Measurements from ENCODE around the gene GET3.
"Not testable (repeated sequence)": the region's sequence is repeated elsewhere in the genome, so short reads cannot be mapped to it uniquely, and the experiment has no call there.

The GET3 gene

DNA sequence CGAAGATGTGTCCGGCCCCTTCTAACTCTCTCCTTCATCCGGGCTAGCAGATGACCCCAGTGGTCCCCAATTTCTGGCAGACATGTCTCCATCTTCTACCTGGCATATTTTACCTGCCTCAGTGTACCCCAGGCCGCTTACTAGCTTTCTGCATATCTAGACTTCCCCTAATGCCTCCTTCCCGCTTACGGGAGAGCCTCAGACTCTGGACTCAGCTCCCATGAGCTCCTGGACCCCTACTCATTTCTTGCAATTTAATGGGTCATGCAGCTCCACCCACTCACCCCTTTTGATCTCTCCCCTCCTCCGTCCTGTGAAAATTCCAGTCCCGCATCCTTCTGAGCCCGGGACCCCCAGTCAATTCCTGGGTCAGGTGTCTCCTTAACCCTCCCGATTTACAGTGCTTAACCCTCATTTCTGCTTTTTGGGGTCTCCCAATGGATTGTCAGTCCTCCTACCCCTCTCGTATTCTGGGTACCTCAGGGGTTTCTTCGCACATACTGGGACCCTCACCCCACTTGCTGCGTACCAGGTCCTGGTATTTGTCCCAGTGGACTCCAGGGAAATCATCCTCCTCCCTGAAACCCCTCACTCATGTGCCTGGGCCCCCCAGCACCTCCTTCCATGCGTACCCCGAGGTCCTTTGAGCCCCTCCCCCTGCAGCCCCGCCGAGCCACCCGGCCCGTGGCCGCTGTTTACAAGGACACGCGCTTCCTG is 53.5 kb downstream of the GET3 start:
- no peak for FAIRE-seq
- TF ChIP-seq TAF1 (IDR thresholded peaks at IDR 0.05; ENCODE audit: borderline replicate concordance, low read depth, low read length) (no peak), POLR2AphosphoS5 (IDR thresholded peaks at IDR 0.05; ENCODE audit: low read depth, low read length) (no peak), POLR2A (IDR thresholded peaks at IDR 0.05; ENCODE audit: low read depth, low read length) (no peak)
- DNase-seq (ENCODE audit: insufficient read length) = no peak

DNA sequence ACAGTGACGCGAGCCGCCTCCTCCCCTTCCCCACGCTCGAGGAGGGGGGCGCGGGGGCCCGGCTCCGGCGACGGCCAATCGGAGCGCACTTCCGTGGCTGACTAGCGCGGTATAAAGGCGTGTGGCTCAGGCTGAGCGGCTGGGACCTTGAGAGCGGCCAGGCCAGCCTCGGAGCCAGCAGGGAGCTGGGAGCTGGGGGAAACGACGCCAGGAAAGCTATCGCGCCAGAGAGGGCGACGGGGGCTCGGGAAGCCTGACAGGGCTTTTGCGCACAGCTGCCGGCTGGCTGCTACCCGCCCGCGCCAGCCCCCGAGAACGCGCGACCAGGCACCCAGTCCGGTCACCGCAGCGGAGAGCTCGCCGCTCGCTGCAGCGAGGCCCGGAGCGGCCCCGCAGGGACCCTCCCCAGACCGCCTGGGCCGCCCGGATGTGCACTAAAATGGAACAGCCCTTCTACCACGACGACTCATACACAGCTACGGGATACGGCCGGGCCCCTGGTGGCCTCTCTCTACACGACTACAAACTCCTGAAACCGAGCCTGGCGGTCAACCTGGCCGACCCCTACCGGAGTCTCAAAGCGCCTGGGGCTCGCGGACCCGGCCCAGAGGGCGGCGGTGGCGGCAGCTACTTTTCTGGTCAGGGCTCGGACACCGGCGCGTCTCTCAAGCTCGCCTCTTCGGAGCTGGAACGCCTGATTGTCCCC is 54.2 kb downstream of the GET3 start, which contains the start of gene JUNB:
Gene JUNB (plus strand): TSS at position 142 of the 706 bp plus-strand sequence. CDS start 286 bp downstream, at position 428.
- FAIRE-seq = peak; percentile 89
- TF ChIP-seq POLR2AphosphoS5 (IDR thresholded peaks at IDR 0.05; ENCODE audit: low read depth, low read length) (peak; percentile 100), TAF1 (IDR thresholded peaks at IDR 0.05; ENCODE audit: borderline replicate concordance, low read depth, low read length) (peak; percentile 98), POLR2A (IDR thresholded peaks at IDR 0.05; ENCODE audit: low read depth, low read length) (peak; percentile 100)
- peak; percentile 82 for DNase-seq (ENCODE audit: insufficient read length)

- peak; percentile 83 for TF ChIP-seq POLR2A (IDR thresholded peaks at IDR 0.05; ENCODE audit: low read depth, low read length)
- 0 out of 2 replicates have a peak, but pooled peaks have one; percentile 22 for TF ChIP-seq TAF1 (IDR thresholded peaks at IDR 0.05; ENCODE audit: borderline replicate concordance, low read depth, low read length)
- peak; percentile 92 for TF ChIP-seq POLR2AphosphoS5 (IDR thresholded peaks at IDR 0.05; ENCODE audit: low read depth, low read length)
- DNase-seq (ENCODE audit: insufficient read length) = no peak
- FAIRE-seq = peak; percentile 76
Observed at GRCh38 chr19:12792051-12792852, 55.0 kb downstream of the GET3 start.

GRCh38 chr19:12792853-12793289 is 55.6 kb downstream of the GET3 start:
- no peak for DNase-seq (ENCODE audit: insufficient read length)
- TF ChIP-seq POLR2AphosphoS5 (IDR thresholded peaks at IDR 0.05; ENCODE audit: low read depth, low read length) (no peak), POLR2A (IDR thresholded peaks at IDR 0.05; ENCODE audit: low read depth, low read length) (no peak), TAF1 (IDR thresholded peaks at IDR 0.05; ENCODE audit: borderline replicate concordance, low read depth, low read length) (no peak)
- no peak for FAIRE-seq

DNA sequence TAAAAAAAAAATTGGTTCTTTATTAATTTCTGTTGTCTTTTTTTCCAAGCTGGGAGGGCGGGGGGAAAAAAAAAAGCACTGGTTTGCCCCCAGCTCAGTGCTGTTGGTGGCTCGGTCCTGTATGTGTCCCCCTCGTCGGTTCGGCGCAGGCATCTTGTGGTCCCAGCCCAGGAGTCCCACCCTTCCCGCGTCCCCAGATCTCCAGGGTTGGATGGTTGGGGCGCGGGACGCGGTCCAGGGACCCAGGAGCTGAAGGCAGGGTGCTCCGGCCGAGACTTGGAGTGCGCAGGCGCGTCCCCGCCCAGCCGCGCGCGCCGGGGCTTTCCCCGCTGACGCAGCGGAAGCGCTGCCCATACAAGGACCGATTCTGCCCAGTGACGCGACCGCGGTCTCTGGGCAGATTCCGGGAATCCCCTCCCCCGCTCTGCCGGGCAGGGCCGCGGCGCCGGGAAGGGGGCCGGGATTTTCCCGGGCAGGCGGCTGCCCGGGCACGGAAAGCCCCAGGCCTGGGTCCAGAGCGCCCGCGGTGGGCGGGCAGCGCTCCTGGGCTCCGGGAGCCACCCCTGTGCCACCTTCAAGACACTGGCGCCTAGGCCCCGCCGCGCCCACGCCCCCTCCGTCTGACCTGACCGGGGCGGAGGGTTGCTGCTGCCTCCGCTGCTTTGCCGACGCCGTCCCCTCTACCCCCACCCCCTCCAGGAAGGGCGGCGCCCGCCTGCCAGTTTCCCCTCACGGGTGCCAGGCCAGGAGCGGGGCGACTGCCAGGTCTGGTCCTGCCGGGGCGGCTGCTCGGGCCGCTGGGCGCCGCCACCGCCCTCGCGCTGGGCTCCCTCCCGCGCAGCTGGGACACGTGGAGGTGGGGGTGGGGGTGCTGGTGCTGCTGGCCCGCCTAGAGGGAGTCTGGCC is 56.2 kb downstream of the GET3 start:
- DNase-seq (ENCODE audit: insufficient read length) (peak; percentile 85), FAIRE-seq (peak; percentile 98)
- peak; percentile 91; the same call in 1 of the 2 replicates for TF ChIP-seq POLR2AphosphoS5 (IDR thresholded peaks at IDR 0.05; ENCODE audit: low read depth, low read length)
- no peak for TF ChIP-seq TAF1 (IDR thresholded peaks at IDR 0.05; ENCODE audit: borderline replicate concordance, low read depth, low read length)
- peak; percentile 92 for TF ChIP-seq POLR2A (IDR thresholded peaks at IDR 0.05; ENCODE audit: low read depth, low read length)

DNA sequence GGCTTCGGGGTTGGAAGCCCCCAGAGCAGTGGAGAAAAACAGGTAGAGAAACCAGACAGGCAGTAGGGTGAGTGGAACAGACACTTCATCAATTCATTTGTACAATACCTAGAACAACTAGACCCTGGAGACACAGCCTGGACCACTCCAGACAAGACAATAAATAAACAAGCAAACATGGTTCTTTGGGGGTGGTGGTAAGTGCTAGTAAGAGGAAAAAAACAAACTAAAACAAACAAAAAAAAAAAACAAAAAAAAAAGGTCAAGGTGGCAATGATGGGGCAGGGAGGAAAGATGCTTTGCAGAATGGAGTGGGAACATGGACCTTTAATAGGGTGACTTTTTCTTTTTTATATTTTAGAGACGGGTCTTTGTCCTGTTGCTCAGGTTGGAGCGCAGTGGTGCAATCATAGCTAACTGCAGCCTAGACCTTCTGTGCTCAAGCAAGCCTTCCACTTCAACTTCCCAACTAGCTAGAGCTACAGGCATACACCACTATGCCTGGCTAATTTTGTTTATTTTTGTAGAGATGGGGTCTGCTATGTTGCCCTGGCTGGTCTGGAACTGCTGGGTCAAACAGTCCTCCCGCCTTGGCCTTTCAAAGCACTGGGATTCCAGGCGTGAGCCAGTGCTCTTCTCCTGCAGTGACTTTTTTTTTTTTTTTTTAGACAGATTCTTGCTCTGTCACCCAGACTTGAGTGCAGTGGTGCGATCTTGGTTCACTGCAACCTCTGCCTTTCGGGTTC is 57.1 kb downstream of the GET3 start:
- FAIRE-seq = no peak
- DNase-seq (ENCODE audit: insufficient read length) = no peak
- TF ChIP-seq TAF1 (IDR thresholded peaks at IDR 0.05; ENCODE audit: borderline replicate concordance, low read depth, low read length) = no peak
- TF ChIP-seq POLR2AphosphoS5 (IDR thresholded peaks at IDR 0.05; ENCODE audit: low read depth, low read length) = no peak
- no peak for TF ChIP-seq POLR2A (IDR thresholded peaks at IDR 0.05; ENCODE audit: low read depth, low read length)

- no peak for FAIRE-seq
- no peak for DNase-seq (ENCODE audit: insufficient read length)
- TF ChIP-seq TAF1 (IDR thresholded peaks at IDR 0.05; ENCODE audit: borderline replicate concordance, low read depth, low read length) (no peak), POLR2AphosphoS5 (IDR thresholded peaks at IDR 0.05; ENCODE audit: low read depth, low read length) (no peak), POLR2A (IDR thresholded peaks at IDR 0.05; ENCODE audit: low read depth, low read length) (no peak)
Observed at GRCh38 chr19:12794971-12795381, 57.7 kb downstream of the GET3 start.

DNA sequence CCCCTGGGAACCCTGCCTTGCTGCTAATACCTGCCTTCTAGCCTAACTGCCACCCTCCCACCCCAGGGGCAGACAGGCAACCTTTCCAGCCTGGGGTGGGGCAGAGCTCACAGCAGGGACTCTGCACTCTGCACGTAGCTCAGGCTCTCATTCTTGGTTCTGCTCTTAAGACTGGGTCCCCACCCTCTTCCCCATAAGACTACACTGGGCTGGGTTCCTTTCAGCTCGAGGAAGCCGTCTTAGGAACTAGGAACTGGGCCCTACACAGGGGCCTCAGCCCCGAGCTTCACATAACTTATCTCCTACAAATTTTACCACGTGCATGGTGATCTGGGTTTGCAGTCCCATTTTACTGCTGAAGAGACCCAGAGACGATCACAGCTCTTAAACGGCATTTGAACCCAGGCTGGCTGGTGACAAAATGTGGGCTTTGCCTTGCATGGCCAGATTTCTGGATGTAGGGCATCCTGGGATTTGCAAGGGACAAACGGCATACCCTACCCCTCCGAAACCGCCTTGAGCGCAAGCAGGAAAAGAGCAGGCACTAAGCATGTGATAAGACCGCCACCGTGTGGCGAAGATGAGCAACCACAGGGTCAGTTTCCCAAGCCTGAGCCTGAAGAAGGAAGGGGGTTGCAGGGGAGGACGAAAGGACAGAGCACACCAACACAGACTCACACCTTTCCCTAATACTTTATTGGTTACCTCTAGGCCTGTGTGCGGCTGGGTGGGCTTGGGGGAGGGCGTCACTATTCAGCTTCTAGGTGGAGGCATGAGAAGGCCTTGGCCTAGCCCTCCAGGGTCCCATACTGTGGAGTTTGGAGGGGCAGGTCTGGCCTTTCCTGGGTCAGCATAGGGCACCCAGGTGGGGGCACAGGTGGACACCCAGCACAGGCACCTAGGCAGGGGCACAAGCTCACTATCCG is 59.1 kb downstream of the GET3 start:
- peak; percentile 84 for FAIRE-seq
- TF ChIP-seq POLR2A (IDR thresholded peaks at IDR 0.05; ENCODE audit: low read depth, low read length) (no peak), TAF1 (IDR thresholded peaks at IDR 0.05; ENCODE audit: borderline replicate concordance, low read depth, low read length) (no peak), POLR2AphosphoS5 (IDR thresholded peaks at IDR 0.05; ENCODE audit: low read depth, low read length) (no peak; the same call in 1 of the 2 replicates)
- DNase-seq (ENCODE audit: insufficient read length) = no peak

DNA sequence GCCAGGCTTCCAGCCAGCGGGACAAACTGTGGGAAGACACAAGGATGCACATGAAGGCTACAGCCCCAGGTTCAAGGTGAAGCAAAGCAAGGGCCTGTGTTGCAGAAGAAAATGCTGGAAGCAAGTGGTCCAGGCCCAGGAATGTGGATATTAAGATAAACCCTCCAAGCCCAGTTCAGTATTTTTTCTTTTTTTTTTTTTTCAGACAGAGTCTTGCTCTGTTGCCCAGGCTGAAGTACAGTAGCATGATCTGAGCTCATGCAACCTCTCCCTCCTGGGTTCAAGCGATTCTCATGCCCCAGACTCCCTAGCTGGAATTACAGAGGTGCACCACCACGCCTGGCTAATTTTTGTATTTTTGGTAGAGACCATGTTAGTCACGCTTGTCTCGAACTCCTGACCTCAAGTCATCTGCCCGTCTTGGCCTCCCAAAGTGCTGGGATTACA is 59.9 kb downstream of the GET3 start:
- TF ChIP-seq POLR2AphosphoS5 (IDR thresholded peaks at IDR 0.05; ENCODE audit: low read depth, low read length) = no peak
- TF ChIP-seq TAF1 (IDR thresholded peaks at IDR 0.05; ENCODE audit: borderline replicate concordance, low read depth, low read length) = no peak
- no peak for TF ChIP-seq POLR2A (IDR thresholded peaks at IDR 0.05; ENCODE audit: low read depth, low read length)
- DNase-seq (ENCODE audit: insufficient read length) (no peak), FAIRE-seq (no peak)

DNA sequence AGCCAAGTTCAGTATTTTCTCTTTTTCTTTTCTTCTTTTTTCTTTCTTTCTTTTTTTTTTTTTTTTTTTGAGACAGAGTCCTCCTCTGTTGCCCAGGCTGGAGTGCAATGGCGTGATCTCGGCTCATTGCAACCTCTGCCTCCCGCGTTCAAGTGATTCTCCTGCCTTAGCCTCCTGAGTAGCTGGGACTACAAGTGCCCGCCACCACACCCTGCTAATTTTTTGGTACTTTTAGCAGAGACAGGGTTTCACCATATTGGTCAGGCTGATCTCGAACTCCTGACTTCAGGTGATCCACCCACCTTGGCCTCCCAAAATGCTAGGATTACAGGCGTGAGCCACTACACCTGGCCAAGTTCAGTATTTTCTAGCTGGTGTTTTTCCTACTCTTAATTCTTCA is 60.3 kb downstream of the GET3 start:
- not testable (repeated sequence) for FAIRE-seq; DNase-seq (ENCODE audit: insufficient read length)

Measured in GM12892 (cell line).